NB4 (cell line): ENCODE results near the gene TYRO3.

ENCODE experiments used
- POLR2A ChIP-seq: IDR thresholded peaks from 2 replicates; pipeline ENCODE4 v1.6.1; 2011; ENCODE audit warnings: mild to moderate bottlenecking; ENCODE audit not compliant: insufficient read length; ENCODE audit errors: extremely low read depth
- TF ChIP-seq, protein P1 (sequence below): IDR thresholded peaks from one replicate; pipeline ENCODE4 v1.5.1; 2012; ENCODE audit warnings: low read depth, low read length
- TF ChIP-seq, protein P2 (sequence below): IDR thresholded peaks from 2 replicates; pipeline ENCODE4 v1.6.1; 2011; ENCODE audit warnings: low read depth, low read length

DNA sequence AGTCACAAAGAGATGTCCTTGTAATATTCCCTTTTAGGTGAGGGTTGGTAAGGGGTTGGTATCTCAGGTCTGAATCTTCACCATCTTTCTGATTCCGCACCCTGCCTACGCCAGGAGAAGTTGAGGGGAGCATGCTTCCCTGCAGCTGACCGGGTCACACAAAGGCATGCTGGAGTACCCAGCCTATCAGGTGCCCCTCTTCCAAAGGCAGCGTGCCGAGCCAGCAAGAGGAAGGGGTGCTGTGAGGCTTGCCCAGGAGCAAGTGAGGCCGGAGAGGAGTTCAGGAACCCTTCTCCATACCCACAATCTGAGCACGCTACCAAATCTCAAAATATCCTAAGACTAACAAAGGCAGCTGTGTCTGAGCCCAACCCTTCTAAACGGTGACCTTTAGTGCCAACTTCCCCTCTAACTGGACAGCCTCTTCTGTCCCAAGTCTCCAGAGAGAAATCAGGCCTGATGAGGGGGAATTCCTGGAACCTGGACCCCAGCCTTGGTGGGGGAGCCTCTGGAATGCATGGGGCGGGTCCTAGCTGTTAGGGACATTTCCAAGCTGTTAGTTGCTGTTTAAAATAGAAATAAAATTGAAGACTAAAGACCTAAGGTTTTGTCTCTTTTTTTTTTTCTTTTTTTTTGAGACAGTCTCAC, 19.8 kb downstream of the TYRO3 start:
- TF ChIP-seq, protein P1, sequence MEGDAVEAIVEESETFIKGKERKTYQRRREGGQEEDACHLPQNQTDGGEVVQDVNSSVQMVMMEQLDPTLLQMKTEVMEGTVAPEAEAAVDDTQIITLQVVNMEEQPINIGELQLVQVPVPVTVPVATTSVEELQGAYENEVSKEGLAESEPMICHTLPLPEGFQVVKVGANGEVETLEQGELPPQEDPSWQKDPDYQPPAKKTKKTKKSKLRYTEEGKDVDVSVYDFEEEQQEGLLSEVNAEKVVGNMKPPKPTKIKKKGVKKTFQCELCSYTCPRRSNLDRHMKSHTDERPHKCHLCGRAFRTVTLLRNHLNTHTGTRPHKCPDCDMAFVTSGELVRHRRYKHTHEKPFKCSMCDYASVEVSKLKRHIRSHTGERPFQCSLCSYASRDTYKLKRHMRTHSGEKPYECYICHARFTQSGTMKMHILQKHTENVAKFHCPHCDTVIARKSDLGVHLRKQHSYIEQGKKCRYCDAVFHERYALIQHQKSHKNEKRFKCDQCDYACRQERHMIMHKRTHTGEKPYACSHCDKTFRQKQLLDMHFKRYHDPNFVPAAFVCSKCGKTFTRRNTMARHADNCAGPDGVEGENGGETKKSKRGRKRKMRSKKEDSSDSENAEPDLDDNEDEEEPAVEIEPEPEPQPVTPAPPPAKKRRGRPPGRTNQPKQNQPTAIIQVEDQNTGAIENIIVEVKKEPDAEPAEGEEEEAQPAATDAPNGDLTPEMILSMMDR = no peak
- TF ChIP-seq POLR2A = no peak
- TF ChIP-seq, protein P2, sequence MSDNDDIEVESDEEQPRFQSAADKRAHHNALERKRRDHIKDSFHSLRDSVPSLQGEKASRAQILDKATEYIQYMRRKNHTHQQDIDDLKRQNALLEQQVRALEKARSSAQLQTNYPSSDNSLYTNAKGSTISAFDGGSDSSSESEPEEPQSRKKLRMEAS = no peak
